GM23338 (cell line): ENCODE data around the gene UBAC1.

Experiments
- CREB1 ChIP-seq: fragments of 250-450 bp; sonication (Bioruptor Pico); IDR thresholded peaks from 2 replicates; pipeline ENCODE4 v1.5.0; 2020; ENCODE audit warnings: low read depth, mild to moderate bottlenecking, moderate library complexity
- CTCF ChIP-seq, 2 experiments: fragments of 200-600 bp in 1 of 2; sonication (generic) in 1 of 2; conservative IDR thresholded peaks; 2 replicates each; pipeline versions ENCODE4 v1.5.1 to v1.6.1; 2016 to 2017; ENCODE audit warnings: antibody characterized with exemption in 2 of 2, low read depth in 2 of 2, mild to moderate bottlenecking in 2 of 2, moderate library complexity in 1 of 2
- EZH2 ChIP-seq: fragments of 200-600 bp; sonication (generic); IDR thresholded peaks from one replicate; pipeline ENCODE4 v1.8.0; 2017; ENCODE audit warnings: antibody characterized with exemption, mild to moderate bottlenecking, low read depth; ENCODE audit not compliant: unreplicated experiment
- EZH2phosphoT487 ChIP-seq: fragments of 200-600 bp; sonication (generic); IDR thresholded peaks from one replicate; pipeline ENCODE4 v1.8.1; 2018; ENCODE audit warnings: antibody characterized with exemption; ENCODE audit not compliant: unreplicated experiment
- JUNB ChIP-seq: IDR thresholded peaks from one replicate; pipeline ENCODE4 v1.6.1; 2016; ENCODE audit warnings: antibody characterized with exemption; ENCODE audit not compliant: unreplicated experiment
- NANOG ChIP-seq: IDR thresholded peaks from 2 replicates; pipeline ENCODE4 v1.6.1; 2016; ENCODE audit warnings: antibody characterized with exemption, borderline replicate concordance
- POLR2AphosphoS5 ChIP-seq: IDR thresholded peaks from 2 replicates; pipeline ENCODE4 v1.6.1; 2016; ENCODE audit warnings: antibody characterized with exemption, low read depth
- REST ChIP-seq: IDR thresholded peaks from one replicate; pipeline ENCODE4 v1.6.1; 2018; ENCODE audit warnings: antibody characterized with exemption; ENCODE audit not compliant: unreplicated experiment
- ZNF114 ChIP-seq: fragments of 250-450 bp; sonication (Bioruptor Pico); IDR thresholded peaks from 2 replicates; pipeline ENCODE4 v1.5.0; 2020; ENCODE audit warnings: mild to moderate bottlenecking, moderate library complexity
- ZNF331 ChIP-seq: fragments of 250-450 bp; sonication (Bioruptor Pico); IDR thresholded peaks from 2 replicates; pipeline ENCODE4 v1.5.0; 2020; ENCODE audit warnings: low read depth, mild to moderate bottlenecking, moderate library complexity

- TF ChIP-seq NANOG (no peak), CTCF (conservative IDR thresholded peaks at IDR 0.05; ENCODE audit: low read depth in 2 of 2) (no peak), ZNF331 (CRISPR knock-in tag) (no peak), POLR2AphosphoS5 (no peak), REST (no peak), EZH2 (no peak), JUNB (no peak), ZNF114 (CRISPR knock-in tag) (no peak), EZH2phosphoT487 (no peak), CREB1 (CRISPR knock-in tag) (no peak)
Measured at GRCh38 chr9:136008693-136008997, 47.5 kb upstream of the UBAC1 start.
